HG03025 (cell line): Measurements from ENCODE around the gene POU3F2.

ENCODE experiments used
- ATAC-seq: cut with Tn5 transposase; IDR thresholded peaks from one replicate; pipeline ENCODE4 v1.9.1; 2021; ENCODE audit warnings: mild to moderate bottlenecking, moderate library complexity; ENCODE audit not compliant: unreplicated experiment, low FRiP score

Gene POU3F2

GRCh38 chr6:98828941-98829411, 5.4 kb upstream of the POU3F2 start:
- no peak for ATAC-seq

DNA sequence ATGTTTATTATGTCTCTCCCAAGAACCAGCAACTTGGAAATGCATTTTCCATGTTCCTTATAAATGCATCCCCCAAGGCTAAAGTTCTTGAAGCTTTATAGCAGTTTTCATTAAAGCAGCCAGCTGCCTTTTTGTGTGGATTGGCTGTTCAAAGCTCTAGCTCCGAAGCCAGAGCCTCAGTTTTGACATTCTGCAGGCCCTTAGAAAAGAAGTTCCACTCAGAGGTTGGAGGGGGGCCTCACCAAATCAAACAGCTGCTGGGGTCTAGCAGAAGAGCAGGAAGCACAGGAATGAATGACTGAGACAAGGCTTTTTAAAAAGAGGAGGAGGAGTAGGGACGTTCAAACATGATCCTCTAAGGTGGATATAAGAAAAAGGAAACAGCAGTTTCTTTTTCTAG, 4.2 kb upstream of the POU3F2 start:
- ATAC-seq: no peak

DNA sequence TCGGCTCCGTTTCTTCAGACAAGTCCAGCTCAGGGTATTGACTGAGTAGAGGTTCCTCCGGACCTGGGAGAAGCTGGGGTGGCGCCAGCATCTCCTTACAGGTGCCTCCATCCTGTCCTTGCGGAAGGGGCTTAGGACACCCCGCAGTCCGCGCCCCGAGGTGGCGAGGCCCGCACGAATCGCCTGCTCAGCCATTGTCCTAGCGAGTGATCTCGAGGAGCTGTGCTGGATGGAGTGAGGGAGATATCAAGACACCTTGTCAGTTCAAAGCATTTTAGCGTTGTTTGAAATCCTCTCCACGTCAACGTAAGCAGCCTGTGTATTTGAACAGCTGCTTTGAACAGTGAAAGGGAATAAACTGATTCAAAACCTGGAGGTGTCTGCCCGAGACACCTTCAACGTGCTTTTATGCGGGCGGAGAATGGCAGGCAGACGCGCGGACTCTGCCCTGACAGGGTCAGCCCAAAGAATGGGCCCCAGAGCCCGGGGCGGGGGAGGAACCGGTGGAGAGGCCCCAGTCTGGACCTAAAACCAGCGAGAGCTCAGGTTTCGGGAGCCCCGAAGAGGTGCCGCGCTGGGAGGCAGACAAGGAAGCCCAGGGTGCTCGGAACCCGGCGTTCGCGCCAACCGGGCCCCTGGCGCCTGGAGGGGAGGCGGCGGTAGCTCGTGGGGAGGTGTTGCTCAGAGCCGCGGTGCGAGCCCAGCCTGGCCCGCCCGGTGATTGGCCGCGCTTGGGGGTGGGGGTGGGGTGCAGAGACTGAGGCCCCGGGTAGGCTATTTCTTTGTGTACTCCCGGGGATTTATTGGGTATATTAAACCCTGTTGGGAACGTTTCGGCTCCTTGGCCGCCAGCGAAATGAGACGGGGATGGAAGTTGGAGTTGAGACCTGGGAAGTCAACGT, 3.1 kb upstream of the POU3F2 start:
- ATAC-seq: no peak

GRCh38 chr6:98831959-98832283, 2.5 kb upstream of the POU3F2 start:
- ATAC-seq: no peak

DNA sequence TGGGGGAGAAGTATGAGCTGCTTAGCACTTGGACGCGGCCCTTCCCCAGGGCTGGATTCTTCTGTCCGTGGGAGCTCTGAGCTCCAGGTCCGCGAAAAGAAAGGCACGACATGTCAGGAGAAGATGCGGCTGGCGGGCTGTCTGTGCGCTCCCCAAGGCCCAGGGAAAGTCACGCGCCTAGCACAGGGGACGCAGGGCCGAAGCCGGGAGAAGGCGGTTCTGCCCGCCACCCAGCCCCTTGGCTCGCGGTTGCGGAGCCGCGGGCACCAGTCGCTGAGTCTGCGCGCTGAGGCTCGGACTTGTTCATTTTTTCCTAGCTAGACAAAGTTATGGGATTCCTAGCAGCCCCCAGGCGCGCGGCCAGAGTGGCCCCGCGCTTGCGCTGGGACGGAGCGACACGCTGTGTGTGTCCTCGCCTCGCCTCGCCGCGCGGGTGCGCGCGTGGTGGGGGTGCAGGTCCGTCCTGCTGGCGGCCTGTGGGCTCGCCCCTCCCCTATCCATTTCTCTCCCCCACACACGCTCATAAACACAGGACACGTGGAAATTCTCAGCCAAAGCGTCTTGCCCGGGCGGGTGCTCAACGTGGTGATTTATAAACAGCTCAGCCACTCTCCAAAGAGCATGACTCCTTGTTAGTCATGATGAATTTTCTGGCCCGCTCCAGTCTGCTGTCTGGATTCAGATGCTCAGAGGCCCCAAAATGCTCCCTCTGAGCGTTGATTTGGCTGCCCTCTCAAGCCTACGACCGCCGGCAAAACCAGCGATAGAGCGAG, 1.9 kb upstream of the POU3F2 start:
- ATAC-seq: no peak

GRCh38 chr6:98833057-98833306, 1.4 kb upstream of the POU3F2 start:
- no peak for ATAC-seq

GRCh38 chr6:98833307-98834059, 891 bp upstream of the POU3F2 start:
- no peak for ATAC-seq

DNA sequence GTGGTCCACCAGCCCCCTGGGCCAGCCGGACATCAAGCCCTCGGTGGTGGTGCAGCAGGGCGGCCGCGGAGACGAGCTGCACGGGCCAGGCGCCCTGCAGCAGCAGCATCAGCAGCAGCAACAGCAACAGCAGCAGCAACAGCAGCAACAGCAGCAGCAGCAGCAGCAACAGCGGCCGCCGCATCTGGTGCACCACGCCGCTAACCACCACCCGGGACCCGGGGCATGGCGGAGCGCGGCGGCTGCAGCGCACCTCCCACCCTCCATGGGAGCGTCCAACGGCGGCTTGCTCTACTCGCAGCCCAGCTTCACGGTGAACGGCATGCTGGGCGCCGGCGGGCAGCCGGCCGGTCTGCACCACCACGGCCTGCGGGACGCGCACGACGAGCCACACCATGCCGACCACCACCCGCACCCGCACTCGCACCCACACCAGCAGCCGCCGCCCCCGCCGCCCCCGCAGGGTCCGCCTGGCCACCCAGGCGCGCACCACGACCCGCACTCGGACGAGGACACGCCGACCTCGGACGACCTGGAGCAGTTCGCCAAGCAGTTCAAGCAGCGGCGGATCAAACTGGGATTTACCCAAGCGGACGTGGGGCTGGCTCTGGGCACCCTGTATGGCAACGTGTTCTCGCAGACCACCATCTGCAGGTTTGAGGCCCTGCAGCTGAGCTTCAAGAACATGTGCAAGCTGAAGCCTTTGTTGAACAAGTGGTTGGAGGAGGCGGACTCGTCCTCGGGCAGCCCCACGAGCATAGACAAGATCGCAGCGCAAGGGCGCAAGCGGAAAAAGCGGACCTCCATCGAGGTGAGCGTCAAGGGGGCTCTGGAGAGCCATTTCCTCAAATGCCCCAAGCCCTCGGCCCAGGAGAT, 1.0 kb downstream of the POU3F2 start:
- no peak for ATAC-seq

DNA sequence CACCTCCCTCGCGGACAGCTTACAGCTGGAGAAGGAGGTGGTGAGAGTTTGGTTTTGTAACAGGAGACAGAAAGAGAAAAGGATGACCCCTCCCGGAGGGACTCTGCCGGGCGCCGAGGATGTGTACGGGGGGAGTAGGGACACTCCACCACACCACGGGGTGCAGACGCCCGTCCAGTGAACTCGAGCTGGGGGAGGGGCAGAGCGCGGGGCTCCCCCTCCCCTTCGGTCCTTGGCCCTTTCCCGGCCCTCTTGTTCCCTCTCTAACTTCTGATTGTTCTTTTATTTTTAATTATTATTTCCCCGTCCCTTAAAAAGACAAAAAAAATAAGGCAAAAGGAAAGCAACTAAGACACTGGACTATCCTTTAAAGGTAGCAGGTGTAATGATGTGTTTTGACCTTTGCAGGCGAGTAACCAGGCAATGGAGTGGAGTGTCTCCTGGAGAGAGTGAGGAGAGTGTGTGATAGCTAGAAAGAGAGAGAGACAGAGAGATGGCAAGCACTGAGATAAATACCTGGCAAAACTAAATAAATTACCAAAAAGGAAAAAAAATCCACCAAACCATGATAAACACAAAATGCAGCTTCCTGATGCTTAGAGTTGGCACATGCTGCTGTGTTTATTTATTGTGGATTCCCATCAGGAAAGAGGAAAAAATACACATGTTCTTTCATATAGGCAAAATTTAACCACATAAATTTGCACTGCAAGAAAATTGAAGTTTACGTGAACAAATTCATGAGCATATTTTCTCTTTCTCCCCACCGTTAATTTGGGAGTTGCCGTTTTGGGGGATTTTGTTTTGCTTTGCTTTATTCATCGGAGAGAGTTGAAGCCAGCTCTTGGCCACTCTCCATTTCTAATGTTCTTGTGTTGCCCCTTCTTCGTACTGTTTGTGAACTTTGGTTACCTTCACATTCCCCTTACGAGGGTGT, 1.9 kb downstream of the POU3F2 start:
- no peak for ATAC-seq

DNA sequence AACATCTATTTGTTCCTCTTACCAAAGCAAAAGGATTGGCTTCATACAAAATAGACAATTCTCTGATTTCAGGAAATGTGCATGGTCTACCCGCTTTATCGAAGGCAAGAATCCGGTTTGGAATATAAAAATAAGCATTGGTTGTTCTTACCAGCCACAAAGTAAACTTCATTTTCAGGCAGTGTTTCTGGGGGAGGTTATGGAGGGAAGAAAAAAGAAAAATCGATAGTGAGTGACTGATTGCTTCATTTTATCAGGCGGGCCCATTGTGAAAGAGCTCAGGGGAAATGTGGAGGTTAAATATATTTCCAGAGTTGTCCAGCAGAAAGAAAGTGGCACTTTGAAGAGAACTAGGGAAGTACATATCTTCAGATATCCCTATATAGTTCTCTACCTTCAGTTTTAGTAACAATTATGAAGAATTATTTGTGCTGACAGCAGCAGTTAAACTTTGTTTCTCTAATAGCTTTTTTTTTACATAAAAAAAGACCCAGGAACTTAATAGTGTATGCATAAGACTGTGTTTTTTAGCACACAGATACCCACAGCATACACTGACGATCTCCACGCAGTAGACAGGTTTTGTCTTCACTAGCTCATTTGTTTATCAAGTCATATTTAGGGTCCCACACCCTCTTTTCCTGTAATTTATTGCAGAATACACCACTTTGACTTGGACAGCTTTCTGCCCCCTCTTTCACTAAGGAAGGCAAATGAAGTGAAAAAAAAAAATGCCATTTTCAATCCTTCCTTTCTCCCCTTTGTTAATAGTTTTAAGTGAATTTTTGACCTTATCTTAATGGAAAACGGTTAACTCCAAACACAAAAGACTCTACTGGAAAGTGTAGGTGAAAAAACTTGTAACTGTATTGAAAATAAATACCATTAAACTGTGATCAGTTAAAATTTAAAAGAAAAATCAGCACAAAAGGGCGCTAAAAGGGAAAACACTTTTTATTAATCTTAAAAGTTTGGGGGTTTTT, 2.9 kb downstream of the POU3F2 start:
- no peak for ATAC-seq

DNA sequence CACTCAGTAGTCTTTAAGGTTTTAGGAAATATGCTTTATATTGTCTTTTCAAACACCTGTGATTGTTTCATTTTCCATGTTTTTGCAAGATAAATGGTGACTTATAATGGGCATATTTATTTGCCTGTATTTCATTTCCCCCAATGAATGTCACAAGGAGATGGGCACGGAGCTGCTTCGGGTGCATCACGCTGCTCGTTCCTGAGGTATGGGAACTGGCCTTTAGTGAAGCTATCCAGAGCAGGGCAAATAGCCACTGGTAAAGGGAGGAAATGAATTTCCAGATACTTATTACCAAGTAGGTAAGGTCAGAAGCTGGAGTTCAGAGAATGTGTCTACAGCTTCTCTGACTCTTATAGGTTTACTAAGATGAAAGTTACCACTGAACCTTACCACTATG, 3.7 kb downstream of the POU3F2 start:
- no peak for ATAC-seq

DNA sequence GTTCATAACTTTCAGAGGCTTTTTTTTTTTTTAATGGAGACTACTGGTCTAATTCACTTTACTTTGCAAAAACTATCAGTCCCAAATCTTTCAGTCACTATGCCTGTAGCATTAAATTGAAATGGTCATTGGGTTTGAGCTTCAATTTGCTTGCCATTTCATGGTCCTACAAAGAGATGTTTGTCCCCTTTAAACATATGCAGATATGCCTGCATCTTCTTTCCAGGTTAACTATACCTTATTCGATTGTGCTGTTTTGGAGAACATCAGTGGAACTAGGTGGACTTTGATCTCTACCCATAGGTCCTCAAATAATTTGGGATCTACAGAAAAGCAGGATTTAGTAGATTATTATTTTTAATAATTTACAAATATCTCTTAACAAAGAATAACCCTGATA, 4.6 kb downstream of the POU3F2 start:
- no peak for ATAC-seq

GRCh38 chr6:98839781-98840361, 5.5 kb downstream of the POU3F2 start:
- no peak for ATAC-seq

GRCh38 chr6:98840385-98840784, 6.0 kb downstream of the POU3F2 start:
- ATAC-seq: no peak

GRCh38 chr6:98840996-98841513, 6.7 kb downstream of the POU3F2 start:
- no peak for ATAC-seq

DNA sequence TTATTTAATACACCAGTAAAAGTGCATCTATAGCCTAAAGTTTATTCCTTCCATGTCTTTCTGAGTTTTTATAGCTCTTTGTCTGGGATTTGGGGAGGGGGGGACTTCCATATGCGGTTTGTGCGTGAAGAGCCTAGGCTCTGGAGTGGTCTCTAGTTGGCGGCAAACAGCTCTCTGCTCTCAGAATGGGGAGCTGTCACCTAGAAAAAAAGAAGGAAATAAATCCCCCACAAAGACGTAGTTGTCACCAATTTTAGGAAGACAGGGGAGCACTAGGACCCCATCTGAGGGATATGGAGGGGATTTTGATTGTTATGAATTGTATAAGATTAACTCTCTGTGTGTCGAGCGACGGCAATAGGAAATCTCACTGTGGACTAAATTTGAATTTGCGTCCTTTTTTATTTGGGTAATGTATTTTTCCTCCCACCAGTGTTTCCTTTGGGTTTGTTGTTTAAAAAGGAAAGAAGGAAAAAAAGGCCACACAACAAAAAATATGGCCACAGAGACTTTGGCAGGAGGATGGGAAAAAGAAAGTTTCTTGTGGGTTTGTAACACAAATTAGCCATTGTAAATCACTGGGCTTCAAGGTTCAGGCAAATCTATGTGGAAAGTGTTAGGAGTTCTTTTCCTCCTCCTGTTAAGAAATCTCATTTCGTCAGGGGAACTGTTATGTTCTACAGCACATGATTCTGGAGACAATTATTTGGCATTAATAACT, 7.4 kb downstream of the POU3F2 start:
- ATAC-seq: no peak
